Cardiac septum (tissue), 1 donor: ENCODE data around the gene CES4A. TPM values are rescaled to one million over a fixed set of nuclear protein-coding genes. Genes with fewer than 3 reads are reported as not detected.
"Not testable (repeated sequence)": the region's sequence is repeated elsewhere in the genome, so short reads cannot be mapped to it uniquely, and the experiment has no call there.

Source experiments
- DNase-seq: peaks from one replicate; pipeline ENCODE4 v3.0.0-alpha.2; 2020; ENCODE audit warnings: low spot score
- intact Hi-C: fragments of 100-400 bp; cut with DNase I; formaldehyde crosslinking; loops from one replicate; pipeline ENCODE4 v1.14.0; 2022
- long read RNA-seq: library from polyadenylated mRNA; unstranded; transcript quantifications from one replicate; pipeline ENCODE4 v2.0.0, GENCODE V29; 2021
- total RNA-seq: library from RNA; stranded (reverse); fragmentation: NEBNext Ultra II Directional; extraction: Animal tissue kit (Norgen Biotek cat#: 25700); gene quantifications from one replicate; pipeline ENCODE4 v1.2.1, GENCODE V29; 2021
- donor health status: DM: no; HTN: no; CAD: no.

The CES4A gene
- 11.9 TPM for total RNA-seq
- long read RNA-seq, partial matches to known transcripts: 3 of 13 reads
- long read RNA-seq, other reads (novel, unspliced or antisense): 5 of 13 reads

DNA sequence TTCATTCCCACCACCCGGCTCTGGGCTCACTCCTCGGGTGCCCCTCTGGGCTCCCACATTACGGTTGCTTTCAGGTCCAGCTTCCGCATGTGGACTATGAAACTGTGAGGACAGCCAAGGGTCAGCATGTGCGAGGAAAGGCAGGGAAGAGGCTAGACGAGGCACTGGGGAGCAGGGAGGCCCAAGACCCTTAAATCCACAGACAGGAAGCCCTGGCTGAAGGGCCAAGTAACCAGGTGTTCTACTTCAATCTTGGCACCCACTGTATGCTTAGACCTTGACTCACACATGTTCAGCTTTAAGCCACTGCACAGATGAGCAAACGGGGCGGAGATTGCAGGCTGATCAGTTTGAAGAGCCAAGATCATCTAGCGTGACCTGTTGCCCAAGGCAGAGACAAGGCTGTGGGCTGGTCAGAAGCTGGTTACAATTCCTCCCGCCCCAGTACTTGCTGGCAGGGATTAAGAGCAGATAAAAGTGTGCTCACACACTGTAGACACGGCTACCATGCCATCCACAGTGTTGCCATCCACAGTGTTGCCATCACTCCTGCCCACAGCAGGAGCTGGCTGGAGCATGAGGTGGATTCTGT lies at the start of gene CES4A:
Gene CES4A, plus strand, starts transcription at position 393 of the 592 bp plus-strand sequence. Its CDS starts 184 bp downstream, at position 577.
- intact Hi-C loops: no loop called here
- DNase-seq: no peak

DNA sequence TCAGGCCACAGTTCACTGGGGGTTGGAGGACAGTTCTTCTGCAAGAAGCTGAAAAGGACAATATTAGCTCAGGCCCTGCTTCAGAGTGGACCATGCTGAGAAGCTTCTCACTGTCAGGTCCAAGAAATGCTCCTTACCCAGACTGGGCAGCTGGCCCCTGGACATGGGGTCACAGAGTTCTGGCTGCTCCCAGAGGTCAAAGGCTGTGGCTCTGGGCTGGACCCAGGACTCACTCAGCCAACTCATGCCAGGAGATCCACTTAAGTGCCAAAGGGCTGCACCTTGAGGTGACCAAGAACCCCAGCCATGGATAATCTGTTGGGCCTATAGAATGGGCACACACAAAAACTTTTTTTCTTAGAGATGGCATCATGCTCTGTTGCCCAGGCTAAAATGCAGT lies 49.0 kb upstream of the CES4A start:
- intact Hi-C loops: no loop called here
- DNase-seq: no peak

DNA sequence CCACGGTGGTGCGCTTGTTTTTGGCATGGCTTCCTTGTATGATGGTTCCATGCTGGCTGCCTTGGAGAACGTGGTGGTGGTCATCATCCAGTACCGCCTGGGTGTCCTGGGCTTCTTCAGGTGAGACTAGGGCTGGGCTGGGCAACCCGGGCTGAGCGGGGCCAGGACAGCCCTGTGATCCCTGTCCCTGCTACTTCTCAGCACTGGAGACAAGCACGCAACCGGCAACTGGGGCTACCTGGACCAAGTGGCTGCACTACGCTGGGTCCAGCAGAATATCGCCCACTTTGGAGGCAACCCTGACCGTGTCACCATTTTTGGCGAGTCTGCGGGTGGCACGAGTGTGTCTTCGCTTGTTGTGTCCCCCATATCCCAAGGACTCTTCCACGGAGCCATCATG lies 48.2 kb upstream of the CES4A start:
- intact Hi-C loops: no loop called here
- DNase-seq: no peak

DNA sequence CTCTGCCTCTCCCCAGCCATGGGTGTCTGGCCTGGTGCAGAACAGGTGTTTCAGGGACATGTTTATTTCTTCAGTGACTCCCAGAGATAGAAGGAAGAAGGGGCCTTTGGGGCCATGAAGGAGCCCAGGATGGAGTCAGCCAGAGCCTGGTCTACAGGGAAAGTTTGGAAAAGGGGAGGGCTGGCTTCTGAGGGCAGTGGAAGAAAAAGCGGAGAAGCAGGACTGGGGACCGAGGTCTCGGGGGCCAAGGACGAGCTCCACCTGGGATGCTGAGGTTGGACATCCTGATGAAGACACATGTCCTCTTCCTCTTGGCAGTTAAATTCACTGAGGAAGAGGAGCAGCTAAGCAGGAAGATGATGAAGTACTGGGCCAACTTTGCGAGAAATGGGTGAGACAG lies 45.4 kb upstream of the CES4A start:
- intact Hi-C loops: no loop called here
- DNase-seq: no peak

DNA sequence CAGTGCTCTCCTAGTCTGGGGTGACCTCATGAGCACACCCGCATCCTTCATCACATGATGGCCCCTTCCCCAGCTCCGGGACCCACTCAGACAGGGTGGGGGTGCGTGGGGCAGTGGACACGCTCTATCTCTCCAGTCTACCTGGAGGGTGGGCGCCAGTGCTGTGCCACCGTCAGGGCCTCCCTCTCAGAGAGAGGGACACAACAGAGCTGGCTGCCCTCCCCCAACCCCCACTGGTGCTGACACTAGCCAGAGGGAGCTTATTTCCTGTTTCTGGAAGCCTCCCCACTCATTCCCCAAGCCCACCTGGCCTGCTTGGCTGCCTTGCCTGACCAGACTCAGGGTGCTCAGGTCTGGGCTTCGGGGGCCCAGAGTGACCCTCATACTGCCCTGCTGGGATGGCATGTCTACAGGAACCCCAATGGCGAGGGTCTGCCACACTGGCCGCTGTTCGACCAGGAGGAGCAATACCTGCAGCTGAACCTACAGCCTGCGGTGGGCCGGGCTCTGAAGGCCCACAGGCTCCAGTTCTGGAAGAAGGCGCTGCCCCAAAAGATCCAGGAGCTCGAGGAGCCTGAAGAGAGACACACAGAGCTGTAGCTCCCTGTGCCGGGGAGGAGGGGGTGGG lies 44.8 kb upstream of the CES4A start:
- intact Hi-C loops: no loop called here
- no peak for DNase-seq

DNA sequence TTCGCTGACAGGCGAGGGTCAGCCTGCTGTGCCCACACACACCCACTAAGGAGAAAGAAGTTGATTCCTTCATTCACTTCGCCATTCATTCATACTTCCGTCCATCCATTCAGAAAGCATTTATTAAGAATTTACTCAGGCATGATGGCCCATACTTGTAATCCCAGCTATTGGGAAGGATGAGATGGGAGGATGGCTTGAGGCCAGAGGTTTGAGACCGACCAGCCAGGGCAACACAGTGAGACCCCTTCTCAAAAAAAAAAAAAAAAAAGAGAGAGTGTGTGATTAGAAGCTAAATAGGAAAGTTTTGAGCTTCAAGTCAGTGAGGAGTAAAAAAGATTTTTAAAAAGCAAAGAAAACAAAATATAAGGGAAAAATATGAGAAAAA lies 44.3 kb upstream of the CES4A start:
- intact Hi-C loops: no loop called here
- DNase-seq: no peak

DNA sequence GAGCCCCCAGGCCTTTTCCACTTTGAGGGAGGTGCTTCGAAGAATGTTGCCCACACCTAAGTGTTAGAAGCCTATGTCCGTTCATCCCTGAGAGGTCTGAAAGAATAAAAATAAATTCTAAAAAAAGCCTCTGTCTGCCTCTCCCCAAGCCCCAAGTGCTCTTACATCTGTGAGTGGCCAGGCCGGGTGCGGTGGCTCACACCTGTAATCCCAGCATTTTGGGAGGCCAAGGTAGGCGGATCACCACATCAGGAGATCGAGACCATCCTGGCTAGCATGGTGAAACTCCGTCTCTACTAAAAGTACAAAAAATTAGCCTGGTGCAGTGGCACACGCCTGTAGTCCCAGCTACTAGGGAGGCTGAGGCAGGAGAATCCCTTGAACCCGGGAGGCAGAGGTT lies 43.4 kb upstream of the CES4A start:
- intact Hi-C loops, DNase-seq: not testable (repeated sequence)

DNA sequence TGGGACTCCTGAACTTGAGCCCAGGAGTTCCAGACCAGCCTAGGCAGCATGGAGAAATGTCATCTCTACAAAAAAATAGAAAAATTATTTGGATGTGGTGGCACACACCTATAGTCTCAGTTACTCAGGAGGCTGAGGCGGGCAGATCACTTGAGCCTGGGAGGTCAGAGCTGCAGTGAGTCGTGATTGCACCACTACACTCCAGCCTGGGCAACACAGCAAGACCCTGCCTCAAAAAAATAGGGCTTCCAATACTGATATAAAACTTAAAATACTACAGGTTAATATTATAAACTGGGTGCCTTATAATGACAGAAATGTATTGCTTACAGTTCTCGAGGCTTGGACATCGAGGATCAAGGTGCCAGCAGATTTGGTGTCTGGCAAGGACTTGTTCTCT lies 42.5 kb upstream of the CES4A start:
- DNase-seq: no peak
- intact Hi-C loops: no loop called here

DNA sequence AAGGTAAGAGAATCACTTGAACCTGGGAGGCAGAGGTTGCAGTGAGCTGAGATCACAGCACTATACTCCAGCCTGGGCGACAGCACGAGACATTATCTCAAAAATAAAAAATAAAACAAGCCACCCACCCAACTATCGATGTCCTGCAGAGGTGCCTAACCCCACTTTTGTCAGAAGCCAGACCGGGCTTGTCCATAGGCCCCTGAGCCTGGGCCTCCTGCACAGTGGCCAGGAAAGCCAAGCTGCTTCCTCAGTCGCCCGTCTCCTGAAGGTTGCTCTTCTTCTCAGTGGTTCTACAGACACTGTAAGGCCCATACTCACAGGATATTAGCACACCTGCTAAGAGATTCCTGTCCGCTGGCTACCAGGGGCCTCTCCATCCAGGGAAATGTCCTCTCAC lies 41.8 kb upstream of the CES4A start:
- no peak for DNase-seq
- intact Hi-C loops: no loop called here

DNA sequence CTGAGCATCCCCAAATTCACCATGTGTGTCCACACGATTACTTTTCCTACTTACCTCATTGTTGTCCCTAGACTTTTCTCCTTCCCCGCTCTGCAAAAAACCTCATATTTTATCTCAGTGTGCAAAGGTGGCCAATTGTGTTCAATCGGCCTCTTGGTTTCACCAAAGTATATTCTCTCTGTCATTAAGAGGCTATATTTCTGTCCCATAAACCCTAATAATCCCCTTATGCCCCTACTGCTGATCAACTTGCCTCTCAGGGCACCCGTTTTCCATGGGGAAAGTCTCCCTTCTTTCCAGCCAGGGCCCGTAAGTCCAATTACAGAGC lies 41.5 kb upstream of the CES4A start:
- no peak for DNase-seq
- intact Hi-C loops: loop anchor here (1.0 kb wide), 1 partner anchor 52 kb away; no protein-coding TSS in a partner anchor

DNA sequence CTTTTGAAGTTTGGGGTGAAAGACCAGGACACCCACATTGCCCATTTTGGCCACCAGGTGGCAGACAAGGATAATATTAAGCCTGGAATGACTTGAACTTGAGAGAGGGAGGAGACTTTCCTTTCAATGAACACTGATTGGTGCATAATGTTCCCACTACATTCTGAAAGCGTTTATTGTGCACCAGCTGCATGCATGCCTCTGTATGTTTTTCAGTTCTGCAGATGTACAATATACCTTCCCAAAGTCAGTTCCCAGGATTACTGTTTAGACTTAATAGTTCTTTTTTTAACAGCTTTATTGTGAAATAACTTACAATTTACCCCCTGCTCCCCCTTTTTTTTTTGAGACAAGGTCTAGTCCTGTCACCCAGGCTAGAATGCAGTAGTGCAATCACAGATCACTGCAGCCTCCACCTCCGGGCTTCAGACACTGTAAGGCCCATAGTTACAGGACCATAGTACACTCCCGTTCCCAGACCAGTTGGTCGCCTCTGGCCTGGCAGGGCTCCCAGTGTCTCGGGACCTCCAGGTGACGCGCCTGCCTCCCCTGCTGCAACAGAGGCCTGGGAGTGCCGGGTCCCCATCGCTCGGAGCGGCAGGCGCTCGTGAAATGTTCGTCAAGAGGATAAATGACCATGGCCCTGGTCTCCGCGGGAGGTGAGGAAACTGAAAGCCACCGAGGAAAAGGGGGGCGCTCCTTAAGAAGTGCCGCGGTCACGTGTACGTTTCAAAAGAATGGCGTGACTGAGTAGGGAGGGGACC lies 40.9 kb upstream of the CES4A start:
- DNase-seq: no peak
- intact Hi-C loops: loop anchor here (1.0 kb wide), 1 partner anchor 52 kb away; no protein-coding TSS in a partner anchor

DNA sequence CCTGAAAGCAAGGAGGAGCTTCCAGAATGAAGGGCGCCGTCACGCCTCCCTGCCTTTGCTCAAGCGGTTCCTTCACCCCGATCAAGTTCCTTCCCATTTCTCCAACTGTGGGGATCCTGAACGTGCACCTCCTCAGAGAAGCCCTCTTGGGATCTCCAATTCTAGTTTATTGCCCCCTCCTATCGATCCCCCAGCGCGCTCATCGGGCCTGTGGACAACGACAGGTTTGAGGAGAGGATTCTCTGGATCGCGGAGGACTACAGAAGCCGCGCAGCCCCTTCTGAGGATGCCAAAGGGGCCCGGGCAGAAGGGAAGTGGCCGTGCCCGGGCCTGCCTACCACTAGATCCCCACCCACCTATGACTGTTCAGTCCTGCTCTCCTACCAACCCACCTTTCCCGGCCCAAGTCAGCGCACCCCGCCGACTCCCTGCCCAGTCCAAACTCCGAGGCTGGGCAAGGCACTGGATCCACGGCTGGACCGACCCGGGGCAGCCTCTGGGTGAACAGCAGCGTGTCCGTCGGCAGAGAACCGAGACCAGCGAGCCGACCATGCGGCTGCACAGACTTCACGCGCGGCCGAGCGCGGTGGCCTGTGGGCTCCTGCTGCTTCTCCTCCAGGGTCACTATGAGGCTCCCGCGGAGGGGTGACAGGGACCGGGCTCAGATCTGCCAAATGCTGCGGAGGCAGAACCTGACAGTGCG lies 40.1 kb upstream of the CES4A start:
- intact Hi-C loops: no loop called here
- DNase-seq: no peak

DNA sequence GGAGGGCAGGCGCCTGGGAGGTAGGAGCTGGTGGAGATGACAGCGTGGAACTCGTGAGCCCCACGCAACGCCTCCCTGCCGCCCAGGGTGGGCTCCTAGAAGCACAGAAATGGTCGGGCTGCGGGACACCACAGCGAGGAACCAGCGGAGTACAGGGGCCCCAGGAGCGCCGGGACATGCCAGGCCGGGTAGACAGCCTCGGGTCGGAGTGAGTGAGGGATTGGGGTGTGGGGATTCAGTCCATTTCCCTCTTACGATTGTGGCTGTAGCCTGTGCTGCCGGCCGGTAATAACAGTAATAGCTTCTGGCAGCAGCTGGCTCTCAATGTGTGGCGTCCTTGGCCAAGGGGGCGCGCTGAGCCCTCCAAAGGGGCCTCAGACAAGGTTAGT lies 39.6 kb upstream of the CES4A start:
- intact Hi-C loops: no loop called here
- DNase-seq: no peak

DNA sequence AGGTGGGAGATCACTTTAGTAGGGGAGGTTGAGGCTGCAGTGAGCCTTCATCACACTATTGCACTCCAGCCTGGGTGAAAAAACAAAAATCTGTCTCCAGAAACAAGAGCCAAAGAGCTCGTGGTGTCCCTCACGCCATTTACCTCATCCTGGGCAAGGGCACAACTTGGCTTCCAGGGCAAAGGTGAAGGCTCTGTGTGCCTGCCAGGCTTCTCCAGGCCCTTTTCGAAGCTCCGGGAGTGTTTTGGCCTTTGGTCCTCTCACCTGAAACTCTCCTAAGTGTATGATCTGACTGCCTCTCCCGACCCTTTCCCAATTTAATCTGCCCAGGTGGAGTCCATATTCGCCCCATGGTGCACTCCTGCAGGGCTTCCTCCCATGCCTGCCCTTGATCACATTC lies 38.9 kb upstream of the CES4A start:
- DNase-seq: no peak
- intact Hi-C loops: no loop called here

DNA sequence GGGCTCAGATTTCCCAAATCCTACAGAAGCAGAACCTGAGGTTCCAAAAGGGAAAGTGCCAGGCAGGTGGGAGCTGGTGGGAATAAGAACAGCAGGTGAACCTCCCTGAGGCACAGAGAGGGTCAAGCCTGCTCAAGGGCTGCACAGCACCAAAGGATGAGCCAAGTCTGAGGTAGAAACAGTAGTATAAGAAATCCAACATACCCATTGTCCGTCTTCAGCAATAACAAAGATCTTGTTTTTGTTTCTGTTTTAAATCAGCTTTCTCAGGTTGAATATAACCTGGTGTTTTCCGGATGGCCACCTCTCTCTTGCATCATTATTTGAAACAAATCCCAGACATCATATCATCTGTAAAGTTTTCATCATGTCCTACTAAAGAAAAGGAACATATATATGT lies 38.0 kb upstream of the CES4A start:
- intact Hi-C loops: no loop called here
- DNase-seq: no peak

DNA sequence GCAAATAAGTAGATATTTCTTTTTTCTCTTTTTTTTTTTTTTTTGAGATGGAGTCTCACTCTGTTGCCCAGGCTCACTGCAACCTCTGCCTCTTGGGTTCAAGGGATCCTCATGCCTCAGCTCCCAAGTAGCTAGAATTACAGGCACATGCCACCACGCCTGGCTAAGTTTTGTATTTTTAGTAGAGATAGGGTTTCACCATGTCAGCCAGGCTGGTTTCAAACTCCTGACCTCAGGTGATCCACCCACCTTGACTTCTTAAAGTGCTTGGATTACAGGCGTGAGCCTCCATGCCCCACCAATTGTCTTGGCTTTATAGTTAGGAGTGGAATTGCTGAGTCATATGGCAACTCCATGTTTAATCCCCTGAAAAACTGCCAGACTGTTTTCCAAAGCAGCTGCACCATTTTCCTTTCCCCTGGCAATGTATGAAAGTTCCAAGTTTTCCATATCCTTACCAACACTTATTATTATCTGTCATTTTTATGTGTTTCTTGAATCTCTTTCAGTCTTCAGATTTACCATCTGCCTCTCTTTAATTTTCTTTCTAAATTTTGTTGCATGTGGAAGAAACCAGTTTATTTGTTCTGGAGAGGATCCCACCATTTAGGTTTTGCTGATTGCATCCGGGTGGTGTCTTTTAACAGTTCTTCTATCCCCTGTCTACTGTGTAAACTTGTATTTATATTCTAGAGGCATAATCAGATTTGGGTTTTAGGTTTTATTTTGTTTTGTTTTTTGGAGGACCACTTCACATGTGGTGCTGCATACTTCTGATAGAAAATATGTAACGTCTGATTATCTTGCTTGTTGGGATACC lies 37.2 kb upstream of the CES4A start:
- no peak for DNase-seq
- intact Hi-C loops: no loop called here

DNA sequence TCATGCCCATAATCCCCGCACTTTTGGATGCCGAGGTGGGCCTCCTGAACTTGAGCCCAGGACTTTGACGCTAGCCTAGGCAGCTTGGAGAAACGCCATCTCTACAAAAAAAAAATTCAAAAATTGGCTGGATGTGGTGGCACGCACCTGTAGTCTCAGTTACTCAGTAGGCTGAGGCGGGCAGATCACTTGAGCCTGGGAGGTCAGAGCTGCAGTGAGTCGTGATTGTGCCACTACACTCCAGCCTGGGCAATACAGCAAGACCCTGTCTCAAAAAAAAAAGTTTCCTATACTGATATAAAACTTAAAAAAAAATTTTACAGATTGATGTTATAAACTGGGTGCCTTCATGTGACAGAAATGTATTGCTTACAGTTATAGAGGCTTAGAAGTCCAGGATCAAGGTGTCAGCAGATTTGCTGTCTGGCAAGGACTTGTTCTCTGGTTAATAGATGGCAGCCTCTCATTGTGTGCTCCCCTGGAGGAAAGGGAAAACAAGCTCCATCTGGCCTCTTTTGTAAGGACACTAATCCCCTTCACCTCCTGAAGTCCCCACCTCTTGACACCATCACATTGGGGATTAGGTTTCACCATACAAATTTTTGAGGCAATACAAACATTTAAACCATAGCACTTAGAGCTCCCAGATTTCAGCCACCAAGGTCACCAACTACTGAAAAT lies 35.8 kb upstream of the CES4A start:
- intact Hi-C loops: no loop called here

DNA sequence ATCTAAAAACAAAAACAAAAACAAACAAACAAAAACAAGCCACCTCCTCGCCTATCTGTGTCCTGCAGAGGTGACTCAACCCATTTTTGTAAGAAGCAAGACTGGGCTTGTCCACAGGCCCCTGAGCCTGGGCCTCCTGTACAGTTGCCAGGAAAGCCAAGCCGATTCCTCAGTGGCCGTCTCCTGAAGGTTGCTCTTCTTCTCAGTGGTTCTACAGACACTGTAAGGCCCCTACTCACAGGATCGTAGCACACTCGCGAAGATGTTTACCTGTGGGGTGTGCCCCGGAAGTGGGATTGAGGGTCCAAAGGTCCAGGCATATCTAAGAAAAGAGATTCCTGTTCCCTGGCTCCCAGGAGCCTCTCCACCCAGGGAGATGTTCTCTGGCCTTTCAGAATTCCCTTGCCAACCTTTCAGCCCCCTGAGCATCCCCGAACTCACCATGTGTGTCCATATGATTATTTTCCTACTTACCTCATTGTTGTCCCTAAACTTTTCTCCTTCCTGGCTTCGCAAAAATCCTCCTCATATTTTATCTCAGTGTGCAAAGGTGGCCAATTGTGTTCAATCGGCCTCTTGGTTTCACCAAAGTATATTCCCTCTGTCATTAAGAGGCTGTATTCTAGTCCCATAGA lies 34.8 kb upstream of the CES4A start:
- intact Hi-C loops: no loop called here
- no peak for DNase-seq

More for the DNA sequence above, 35.8 kb upstream of the CES4A start:
- DNase-seq: no peak
